PC-9 (cell line): ENCODE results near the gene ANKRD33B. TPM values are rescaled to one million over a fixed set of nuclear protein-coding genes. Genes with fewer than 3 reads are reported as not detected.

Experiments
- BruUV-seq: library from RNA; stranded (reverse); fragments of 400-500 nt; replicated peaks from 2 replicates; lab custom pipeline; 2021; lab: Mats Ljungman, UMichigan
- CTCF ChIA-PET: fragments of 300-600 bp; sonication (Branson Sonifier 250); formaldehyde crosslinking; loops from one replicate; lab custom pipeline; 2022; ENCODE audit warnings: antibody characterized with exemption; lab: Charles Lee
- POLR2A ChIA-PET: fragments of 300-600 bp; sonication (Branson Sonifier 250); formaldehyde crosslinking; loops from one replicate; lab custom pipeline; 2022; ENCODE audit warnings: antibody characterized with exemption; ENCODE audit not compliant: unreplicated experiment; lab: Charles Lee
- DNase-seq, 2 experiments: peaks; one replicate each; pipeline versions ENCODE4 v3.0.0 to v3.0.0-alpha.2; 2015 to 2022; ENCODE audit warnings: mixed read lengths in 1 of 2
- H2AFZ ChIP-seq: fragments of 200-600 bp; sonication (generic); 2 replicates; pipeline ENCODE4 v1.8.1; 2017; ENCODE audit warnings: antibody characterized with exemption
- H3F3A ChIP-seq: fragments of 200-600 bp; sonication (generic); 2 replicates; pipeline ENCODE4 v1.8.1; 2017; ENCODE audit warnings: antibody characterized with exemption, mild to moderate bottlenecking, low read depth; ENCODE audit not compliant: insufficient read depth
- H3K27ac ChIP-seq: fragments of 200-600 bp; sonication (generic); 2 replicates; pipeline ENCODE4 v1.6.1; 2016; ENCODE audit warnings: mixed run types
- H3K27me3 ChIP-seq: fragments of 200-600 bp; sonication (generic); 2 replicates; pipeline ENCODE4 v1.6.1; 2016; ENCODE audit warnings: low read depth, mixed run types; ENCODE audit not compliant: insufficient read depth
- H3K36me3 ChIP-seq: fragments of 200-600 bp; sonication (generic); 2 replicates; pipeline ENCODE4 v1.6.1; 2016; ENCODE audit warnings: low read depth, mixed run types
- H3K4me1 ChIP-seq: fragments of 200-600 bp; sonication (generic); replicated peaks from 2 replicates; pipeline ENCODE4 v1.6.1; 2016; ENCODE audit warnings: mixed run types; ENCODE audit not compliant: insufficient read depth
- H3K4me2 ChIP-seq: fragments of 200-600 bp; sonication (generic); 2 replicates; pipeline ENCODE4 v1.6.1; 2017; ENCODE audit warnings: mixed run types
- H3K4me3 ChIP-seq: fragments of 200-600 bp; sonication (generic); 2 replicates; pipeline ENCODE4 v1.6.1; 2016; ENCODE audit warnings: mixed run types
- H3K79me2 ChIP-seq: fragments of 200-600 bp; sonication (generic); 2 replicates; pipeline ENCODE4 v1.6.1; 2017; ENCODE audit warnings: low read depth, mixed run types
- H3K9me2 ChIP-seq: fragments of 200-600 bp; sonication (generic); 2 replicates; pipeline ENCODE4 v1.8.1; 2017; ENCODE audit warnings: mild to moderate bottlenecking; ENCODE audit not compliant: insufficient read depth
- H3K9me3 ChIP-seq: fragments of 200-600 bp; sonication (generic); 2 replicates; pipeline ENCODE4 v1.8.1; 2016; ENCODE audit warnings: low read depth; ENCODE audit not compliant: insufficient read depth
- H4K20me1 ChIP-seq: fragments of 200-600 bp; sonication (generic); 2 replicates; pipeline ENCODE4 v1.8.1; 2017; ENCODE audit not compliant: insufficient read depth
- CTCF ChIP-seq: fragments of 200-600 bp; sonication (generic); conservative IDR thresholded peaks from 2 replicates; pipeline ENCODE4 v1.6.1; 2017; ENCODE audit warnings: mixed run types, antibody characterized with exemption, mild to moderate bottlenecking, moderate library complexity
- EZH2 ChIP-seq: fragments of 200-600 bp; sonication (generic); IDR thresholded peaks from 2 replicates; pipeline ENCODE4 v1.8.0; 2017; ENCODE audit warnings: antibody characterized with exemption, low read depth
- intact Hi-C: fragments of 100-400 bp; cut with micrococcal nuclease; formaldehyde crosslinking; loops from one replicate; pipeline ENCODE4 v1.10.0; 2022; ENCODE audit not compliant: unreplicated experiment
- total RNA-seq: library from RNA; stranded (reverse); gene quantifications from 2 replicates; pipeline ENCODE4 v1.2.3, GENCODE V29; 2021

The ANKRD33B gene
- total RNA-seq, 1 experiment from 2014 or later = 32.1 TPM

- DNase-seq = no peak
- Histone ChIP-seq H4K20me1 (no peaks in the 10 kb centered on the region), H3K27ac (no peak overlapping the region), H3K9me3 (no peaks in the 10 kb centered on the region), H3K4me3 (no peak overlapping the region), H3K79me2 (no peaks in the 10 kb centered on the region), H3K4me1 (no peaks in the 10 kb centered on the region), H3F3A (no peaks in the 10 kb centered on the region), H2AFZ (no peak overlapping the region), H3K27me3 (no peaks in the 10 kb centered on the region), H3K9me2 (no peaks in the 10 kb centered on the region), H3K36me3 (no peaks in the 10 kb centered on the region), H3K4me2 (no peak overlapping the region)
- ChIA-PET POLR2A (no interaction called here), CTCF (no interaction called here)
- intact Hi-C loops = no loop called here
- no peak for TF ChIP-seq EZH2
- TF ChIP-seq CTCF = no peak
- no TSS peak for BruUV-seq
Measured at GRCh38 chr5:10648806-10649665, 85.2 kb downstream of the ANKRD33B start.

GRCh38 chr5:10649666-10650380 lies 86.0 kb downstream of the ANKRD33B start:
- Histone ChIP-seq H3K36me3 (no peaks in the 10 kb centered on the region), H3F3A (peaks cover 2% of the 10 kb centered on the region; the same call in 1 of the 2 replicates), H3K4me2 (no peak overlapping the region), H3K27me3 (no peaks in the 10 kb centered on the region), H3K9me3 (no peaks in the 10 kb centered on the region), H3K9me2 (no peaks in the 10 kb centered on the region), H3K79me2 (no peaks in the 10 kb centered on the region), H3K27ac (no peak overlapping the region), H2AFZ (no peak overlapping the region), H3K4me3 (no peak overlapping the region), H3K4me1 (no peaks in the 10 kb centered on the region), H4K20me1 (no peaks in the 10 kb centered on the region)
- intact Hi-C loops = no loop called here
- ChIA-PET POLR2A (no interaction called here), CTCF (no interaction called here)
- no peak for DNase-seq
- BruUV-seq = no TSS peak
- TF ChIP-seq EZH2 = no peak
- no peak for TF ChIP-seq CTCF

GRCh38 chr5:10652151-10652550 lies 88.3 kb downstream of the ANKRD33B start:
- H3K79me2 ChIP-seq = no peaks in the 10 kb centered on the region
- H3K27ac ChIP-seq = no peak overlapping the region
- no peaks in the 10 kb centered on the region for H3K9me3 ChIP-seq
- CTCF ChIA-PET = no interaction called here
- intact Hi-C loops = no loop called here
- H4K20me1 ChIP-seq = no peaks in the 10 kb centered on the region
- BruUV-seq = no TSS peak
- H2AFZ ChIP-seq = no peak overlapping the region
- H3K4me2 ChIP-seq = no peak overlapping the region
- DNase-seq = no peak
- H3K4me1 ChIP-seq = peaks cover 4% of the 10 kb centered on the region; the same call in 1 of the 2 replicates
- H3K9me2 ChIP-seq = no peaks in the 10 kb centered on the region
- POLR2A ChIA-PET = interaction anchor here (0.6 kb wide), 1 partner anchor 9 kb away, joined by 10 read pairs; no protein-coding TSS in a partner anchor
- no peaks in the 10 kb centered on the region for H3K27me3 ChIP-seq
- peaks cover 6% of the 10 kb centered on the region; the same call in 1 of the 2 replicates for H3F3A ChIP-seq
- H3K4me3 ChIP-seq = no peak overlapping the region
- H3K36me3 ChIP-seq = no peaks in the 10 kb centered on the region
- TF ChIP-seq CTCF = no peak
- TF ChIP-seq EZH2 = no peak
